HL-60/S4 (cell line): Measurements from ENCODE around the gene CADPS.

ENCODE experiments used
- in situ Hi-C: fragments of 300-500 bp; cut with MboI; formaldehyde crosslinking; loops from 2 replicates; pipeline ENCODE4 v1.14.3; 2022; ENCODE audit warnings: low sequenced_read_pairs

The CADPS gene

DNA sequence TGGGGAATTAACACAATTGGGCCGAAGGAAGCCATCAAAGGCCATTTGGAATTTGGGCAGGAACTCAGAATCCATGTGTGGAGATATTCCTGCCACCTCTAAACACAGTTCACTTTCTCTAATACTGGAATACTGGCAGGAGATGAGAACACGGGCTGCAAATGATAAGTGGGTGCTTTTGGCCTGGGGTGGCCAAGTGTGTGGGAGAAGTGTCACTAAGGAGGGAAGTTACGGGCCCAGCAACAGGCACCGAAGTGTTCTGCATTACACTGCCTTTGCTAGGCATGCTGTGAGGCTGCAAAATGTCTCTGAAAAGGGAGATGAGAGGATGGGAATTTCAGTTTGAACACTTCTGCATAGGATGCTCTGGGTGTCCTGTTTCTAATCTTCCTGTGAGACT lies 412.4 kb downstream of the CADPS start:
- in situ Hi-C loops = no loop called here

- in situ Hi-C loops = no loop called here
Observed at GRCh38 chr3:62462104-62462762, 413.0 kb downstream of the CADPS start.

DNA sequence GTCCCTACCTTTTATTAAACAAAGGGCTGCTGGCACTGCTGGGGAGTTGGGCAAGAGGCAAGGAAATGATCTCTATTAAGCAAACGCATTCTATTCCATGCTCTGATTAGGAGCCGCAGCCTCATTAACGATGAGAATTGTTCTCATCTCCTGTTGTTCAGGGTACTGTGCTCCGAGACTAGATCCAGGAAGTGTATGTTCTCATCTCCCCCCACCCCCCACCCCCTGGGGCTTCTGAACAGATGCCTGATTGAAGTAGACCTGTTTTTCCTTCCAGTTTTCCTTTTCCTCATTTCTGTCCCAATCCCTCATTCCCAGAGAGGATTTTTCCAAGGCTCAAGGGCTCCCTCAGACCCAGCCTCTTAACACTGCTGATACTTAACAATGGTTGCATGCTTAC lies 420.3 kb downstream of the CADPS start:
- in situ Hi-C loops = no loop called here

- in situ Hi-C loops = no loop called here
Observed at GRCh38 chr3:62453448-62453847, 421.8 kb downstream of the CADPS start.

- in situ Hi-C loops = no loop called here
Observed at GRCh38 chr3:62451211-62451887, 423.9 kb downstream of the CADPS start.

DNA sequence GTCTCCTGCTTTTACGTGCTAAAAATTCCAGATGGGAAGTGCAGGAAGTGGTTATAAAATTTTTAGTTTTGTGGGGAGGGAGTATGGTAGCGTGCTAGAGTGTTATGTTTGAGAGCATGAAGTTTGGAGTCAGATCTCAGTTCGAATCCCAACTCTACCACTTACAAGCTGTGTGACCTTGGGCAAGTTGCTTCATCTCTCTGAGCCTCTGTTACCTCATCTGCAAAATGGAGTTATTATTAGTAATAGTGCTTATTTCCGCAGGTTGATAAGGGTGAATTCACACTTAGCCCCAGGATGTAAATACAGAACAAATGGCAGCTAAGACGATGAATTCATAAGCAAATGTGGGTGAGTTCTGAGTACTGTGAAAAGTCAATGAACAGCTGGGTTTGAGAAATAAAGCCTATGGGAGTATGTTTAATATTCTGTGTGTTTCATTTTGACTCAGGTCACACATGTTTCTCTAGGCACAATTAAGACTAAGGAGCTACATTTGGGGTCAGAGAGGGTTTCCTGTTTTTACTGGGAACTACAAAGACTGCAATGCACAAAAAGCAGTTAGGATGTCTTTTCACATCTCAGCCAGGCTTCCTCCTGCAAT lies 428.8 kb downstream of the CADPS start:
- in situ Hi-C loops = no loop called here

- in situ Hi-C loops = no loop called here
Observed at GRCh38 chr3:62445275-62445674, 429.9 kb downstream of the CADPS start.

DNA sequence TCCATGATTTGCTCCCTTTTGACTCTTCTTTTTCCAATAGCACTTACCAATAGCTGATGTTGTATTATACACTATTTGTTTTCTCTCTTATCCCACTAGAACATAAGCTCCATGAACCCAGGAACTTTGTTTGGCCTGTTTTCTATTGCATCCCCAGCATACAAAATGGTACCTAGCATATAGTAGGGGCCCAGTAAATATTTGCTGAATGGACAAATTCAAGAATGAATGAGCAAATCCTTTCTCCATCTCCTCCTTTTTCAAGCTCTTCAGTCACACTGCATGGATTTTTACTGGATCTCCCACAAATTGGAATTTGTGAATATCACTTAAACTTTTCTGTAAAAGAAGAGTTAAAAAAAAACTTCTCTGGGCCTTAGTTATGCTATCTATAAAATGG lies 435.2 kb downstream of the CADPS start:
- in situ Hi-C loops = no loop called here

DNA sequence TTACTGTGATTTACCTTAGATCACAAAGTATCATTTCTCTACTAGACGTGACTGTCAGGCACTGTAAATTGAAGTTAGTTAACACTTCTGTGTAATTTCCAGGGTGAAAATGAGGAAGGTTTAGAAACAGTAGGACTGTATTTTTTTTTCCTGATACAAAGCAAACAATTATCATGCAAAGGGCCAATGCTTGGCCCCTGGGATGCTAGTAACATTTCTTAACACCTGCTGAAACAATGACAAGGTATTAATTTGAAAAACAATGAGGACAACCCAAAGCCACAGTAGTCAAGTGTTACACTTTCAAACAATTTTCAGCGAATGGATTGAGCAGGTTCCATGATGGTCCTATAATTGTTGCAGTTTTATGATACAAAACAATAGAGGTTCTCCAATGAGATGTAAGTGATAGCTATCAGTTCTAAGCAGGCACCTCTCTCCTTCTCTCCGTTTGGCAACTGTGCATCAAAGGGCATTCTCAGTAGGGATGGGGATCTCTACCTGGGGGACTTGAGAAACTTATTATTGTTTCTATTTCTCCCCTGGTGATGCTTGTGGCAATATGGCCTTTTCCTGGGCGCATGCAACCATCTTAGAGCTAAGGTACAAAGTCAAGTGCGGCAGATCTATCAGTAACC lies 435.9 kb downstream of the CADPS start:
- in situ Hi-C loops = no loop called here

DNA sequence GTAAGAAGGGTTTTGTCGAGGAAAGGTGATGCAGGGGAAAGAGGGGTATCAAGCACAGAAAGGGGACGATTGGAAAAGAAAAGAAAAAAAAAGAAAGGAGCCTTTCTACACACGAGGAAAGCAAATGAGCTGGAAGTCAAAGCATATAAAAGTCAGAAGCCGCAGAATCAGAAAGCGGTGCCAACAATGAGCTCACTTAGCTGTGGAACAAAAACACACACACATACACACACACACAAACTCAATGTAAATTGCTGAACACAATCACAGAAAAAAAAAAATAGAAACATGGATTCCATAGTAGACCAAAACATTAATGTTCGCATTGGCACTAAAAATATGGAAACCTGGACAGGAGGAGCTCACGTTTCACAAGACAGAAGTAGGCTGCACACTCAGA lies 438.4 kb downstream of the CADPS start:
- in situ Hi-C loops = no loop called here

- in situ Hi-C loops = no loop called here
Observed at GRCh38 chr3:62433396-62433795, 441.8 kb downstream of the CADPS start.

DNA sequence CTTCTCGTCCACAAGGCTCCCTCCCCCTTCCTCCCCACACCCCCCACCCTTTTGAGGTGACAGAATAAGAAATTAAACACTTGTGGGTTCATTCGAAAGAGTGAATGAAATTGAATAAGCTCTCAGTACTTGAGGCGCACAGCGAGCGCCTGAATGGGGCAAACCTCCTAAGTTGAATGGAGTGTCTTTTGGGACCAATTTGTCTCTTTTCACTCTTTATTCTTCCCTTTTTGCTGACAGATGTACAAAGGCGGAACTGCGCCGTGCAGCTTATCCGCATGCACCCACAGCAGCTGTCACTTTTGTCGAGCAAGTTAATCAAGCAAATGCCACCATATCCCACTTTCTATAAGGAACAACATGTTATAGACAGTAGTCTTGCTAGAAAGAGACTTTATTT lies 454.0 kb downstream of the CADPS start:
- in situ Hi-C loops = no loop called here

- in situ Hi-C loops = no loop called here
Observed at GRCh38 chr3:62416144-62416543, 459.1 kb downstream of the CADPS start.

DNA sequence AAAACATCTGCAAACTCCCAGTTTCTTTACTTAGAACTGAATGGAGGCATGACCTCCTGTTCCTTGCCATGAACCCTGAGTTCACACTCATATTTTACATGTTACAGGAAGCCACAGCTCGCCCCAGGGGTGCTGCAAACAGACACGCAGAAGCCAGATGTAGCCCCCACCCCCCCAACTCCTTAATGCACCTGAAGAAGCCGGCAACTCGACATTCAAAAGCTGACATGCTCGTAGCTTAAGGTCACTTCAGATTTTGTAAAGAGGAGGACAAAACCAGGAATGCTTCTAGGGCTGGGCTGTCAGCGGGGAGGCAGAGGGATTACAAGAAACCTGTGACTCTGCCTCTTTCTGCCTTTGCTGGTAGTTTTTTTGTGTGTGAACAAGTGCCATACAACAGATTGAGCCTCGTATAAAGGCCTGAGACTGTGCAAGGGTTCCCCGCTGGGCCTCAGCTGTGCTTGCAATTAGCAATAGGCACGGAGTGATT lies 459.9 kb downstream of the CADPS start:
- in situ Hi-C loops = no loop called here

DNA sequence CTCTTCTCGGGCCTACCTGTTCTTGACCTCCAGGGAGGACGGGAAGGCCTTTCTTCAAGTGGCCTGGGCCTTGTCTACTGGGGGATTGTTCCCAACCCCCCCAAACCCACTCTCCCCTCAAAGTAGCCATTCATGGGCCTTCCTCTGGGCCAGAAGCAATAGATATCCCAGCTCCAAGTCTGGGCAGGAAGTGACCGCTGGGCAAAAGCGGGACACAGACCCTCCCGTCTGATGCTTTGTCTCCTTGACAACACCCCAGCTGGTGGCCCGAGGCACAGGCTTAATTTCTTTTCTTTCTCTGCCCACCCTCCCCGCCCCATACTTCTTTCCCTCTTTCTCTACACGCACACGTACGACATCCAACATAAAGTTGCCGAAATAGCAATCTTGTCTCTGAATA lies 460.4 kb downstream of the CADPS start:
- in situ Hi-C loops = no loop called here

DNA sequence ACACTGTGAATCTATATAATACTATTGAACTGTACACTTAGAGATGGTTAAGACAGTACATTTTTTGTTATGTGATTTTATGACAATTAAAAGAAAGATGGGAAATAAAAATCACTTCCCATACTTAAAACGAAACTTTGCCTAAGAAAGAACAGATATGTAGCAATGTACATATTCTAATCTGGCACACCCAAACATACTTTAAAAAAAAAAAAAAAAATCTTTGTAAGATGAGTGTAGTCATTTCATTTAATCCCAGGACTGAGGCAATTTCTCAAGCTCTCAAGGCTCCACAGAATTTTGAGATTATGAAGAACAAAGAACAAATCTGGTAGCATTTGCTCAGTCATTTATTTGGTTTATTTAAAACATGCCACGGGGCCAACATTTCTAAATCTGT lies 461.5 kb downstream of the CADPS start:
- in situ Hi-C loops = no loop called here

- in situ Hi-C loops = no loop called here
Observed at GRCh38 chr3:62406945-62407344, 468.3 kb downstream of the CADPS start.

GRCh38 chr3:62405566-62405965 lies 469.6 kb downstream of the CADPS start:
- in situ Hi-C loops = no loop called here

- in situ Hi-C loops = no loop called here
Observed at GRCh38 chr3:62405135-62405534, 470.1 kb downstream of the CADPS start.

GRCh38 chr3:62404321-62404720 lies 470.9 kb downstream of the CADPS start:
- in situ Hi-C loops = no loop called here

GRCh38 chr3:62403765-62404164 lies 471.5 kb downstream of the CADPS start:
- in situ Hi-C loops = no loop called here
